ENCODE data around the gene ARMCX6. TPM values are rescaled to one million over a fixed set of nuclear protein-coding genes. Genes with fewer than 3 reads are reported as not detected.
"Not testable (repeated sequence)": the region's sequence is repeated elsewhere in the genome, so short reads cannot be mapped to it uniquely, and the experiment has no call there.

The ARMCX6 gene
- total and polyA plus RNA-seq, 12 donors, result 11.1 to 43.1 (median 33.0) TPM

DNA sequence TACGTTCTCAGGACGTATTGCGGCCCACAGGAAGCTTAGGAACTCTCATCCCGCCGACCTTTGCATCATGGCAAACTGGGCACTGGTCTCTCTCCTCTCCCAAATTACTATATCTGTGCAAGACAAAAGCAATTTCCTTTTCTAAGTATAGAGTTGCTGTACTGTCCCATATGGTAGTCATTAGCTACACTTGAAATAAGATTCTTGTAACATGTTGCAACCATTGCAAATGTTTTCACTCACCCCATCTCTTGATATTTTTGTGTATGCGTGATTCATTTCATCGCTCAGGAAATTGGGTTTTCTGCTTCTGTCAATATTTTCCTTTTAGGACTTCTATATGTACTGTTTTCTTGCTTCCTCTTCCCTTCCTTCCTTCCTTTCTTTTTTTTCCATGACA is 15.7 kb downstream of the ARMCX6 start:
- ATAC-seq (no peak), DNase-seq (no peak)
- Histone ChIP-seq H3K27me3 (peaks cover 0 to 18% (median 0%) of the 10 kb centered on the region in 7 donors), H3K4me3 (no peak overlapping the region), H3K9me3 (no peaks in the 10 kb centered on the region), H3K36me3 (no peaks in the 10 kb centered on the region), H3K4me1 (no peaks in the 10 kb centered on the region), H3K27ac (no peak overlapping the region)
- TF ChIP-seq, protein P1, sequence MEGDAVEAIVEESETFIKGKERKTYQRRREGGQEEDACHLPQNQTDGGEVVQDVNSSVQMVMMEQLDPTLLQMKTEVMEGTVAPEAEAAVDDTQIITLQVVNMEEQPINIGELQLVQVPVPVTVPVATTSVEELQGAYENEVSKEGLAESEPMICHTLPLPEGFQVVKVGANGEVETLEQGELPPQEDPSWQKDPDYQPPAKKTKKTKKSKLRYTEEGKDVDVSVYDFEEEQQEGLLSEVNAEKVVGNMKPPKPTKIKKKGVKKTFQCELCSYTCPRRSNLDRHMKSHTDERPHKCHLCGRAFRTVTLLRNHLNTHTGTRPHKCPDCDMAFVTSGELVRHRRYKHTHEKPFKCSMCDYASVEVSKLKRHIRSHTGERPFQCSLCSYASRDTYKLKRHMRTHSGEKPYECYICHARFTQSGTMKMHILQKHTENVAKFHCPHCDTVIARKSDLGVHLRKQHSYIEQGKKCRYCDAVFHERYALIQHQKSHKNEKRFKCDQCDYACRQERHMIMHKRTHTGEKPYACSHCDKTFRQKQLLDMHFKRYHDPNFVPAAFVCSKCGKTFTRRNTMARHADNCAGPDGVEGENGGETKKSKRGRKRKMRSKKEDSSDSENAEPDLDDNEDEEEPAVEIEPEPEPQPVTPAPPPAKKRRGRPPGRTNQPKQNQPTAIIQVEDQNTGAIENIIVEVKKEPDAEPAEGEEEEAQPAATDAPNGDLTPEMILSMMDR (IDR thresholded peaks at IDR 0.05), result no peak
- intact Hi-C loops (cut with DNase I), result loop anchor here in 1 of 10 donors (10.0 kb wide), 1 partner anchor 1753 kb away; the partner anchor contains the start of gene TCEAL9
- WGBS, 2 donors, result 65 to 76% methylated on average over 2 to 4 of the region's 7 CpGs

DNA sequence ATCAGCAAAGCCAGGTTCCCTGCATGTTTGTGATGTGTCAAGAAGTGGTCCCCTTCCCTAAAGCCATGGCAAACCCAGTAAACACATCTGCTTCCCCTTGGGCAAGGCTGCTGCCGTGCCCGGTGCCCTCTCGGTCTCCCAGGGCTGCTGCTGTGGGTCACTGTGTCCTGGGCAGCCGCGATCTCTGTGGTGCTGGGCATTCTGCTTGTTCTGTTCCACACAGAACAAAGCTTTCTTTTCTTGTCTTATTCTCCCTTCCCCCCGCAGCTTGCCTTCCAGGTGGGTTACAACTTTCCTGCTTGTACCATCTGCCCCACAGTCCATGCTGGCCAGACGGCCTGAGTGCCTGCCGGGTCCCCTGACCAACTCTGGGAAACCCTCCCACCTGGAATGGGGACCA is 18.2 kb downstream of the ARMCX6 start:
- H3K27me3 ChIP-seq, result peaks cover 0 to 24% (median 0%) of the 10 kb centered on the region in 7 donors
- not testable (repeated sequence) for H3K4me1 ChIP-seq, H3K36me3 ChIP-seq, H3K9me3 ChIP-seq, H3K4me3 ChIP-seq, H3K27ac ChIP-seq, DNase-seq
- 92 to 97% methylated on average over 2 to 5 of the region's 8 CpGs for WGBS, 2 donors
- peak in 2 of 8 donors; percentile 32 to 41 for ATAC-seq
- intact Hi-C loops (cut with DNase I), result loop anchor here (5.0 to 10.0 kb wide), 5 partner anchors 158 to 485 kb away; no protein-coding TSS in a partner anchor

DNA sequence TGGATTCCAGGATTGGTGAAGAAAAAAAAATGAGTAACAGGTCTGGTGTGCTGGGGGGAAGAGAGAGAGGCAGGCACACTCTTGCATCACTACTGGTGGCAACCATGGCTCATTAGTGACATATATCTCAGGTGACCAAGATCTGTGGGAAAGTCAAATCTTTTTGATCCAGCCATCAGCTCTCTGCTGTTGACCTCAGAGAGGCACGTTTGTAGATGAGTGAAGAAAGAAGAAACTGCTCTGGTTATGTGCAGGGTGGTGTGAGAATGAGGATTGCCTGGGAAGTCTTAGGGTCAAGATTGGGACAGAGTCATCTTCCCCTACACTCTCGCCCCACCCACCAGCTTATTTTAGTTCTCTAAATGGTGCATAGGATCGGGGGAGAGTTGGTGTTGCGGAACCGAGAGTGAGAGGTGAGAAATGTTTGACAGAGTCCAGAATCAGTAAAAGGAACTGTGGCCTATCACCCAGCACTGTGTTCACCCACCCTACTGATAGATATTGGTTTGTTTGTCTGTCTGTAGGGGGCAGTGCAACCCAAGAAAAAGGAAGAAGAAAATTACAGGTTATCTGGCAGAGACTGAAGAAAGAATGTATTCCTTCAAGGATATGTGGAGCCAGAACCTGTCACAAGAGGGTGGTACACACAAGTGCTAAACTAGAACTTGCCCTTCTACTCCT is 21.9 kb downstream of the ARMCX6 start:
- peak in 7 of 8 donors; percentile 46 to 73 (median 63) for ATAC-seq
- H3K9me3 ChIP-seq, result no peaks in the 10 kb centered on the region
- DNase-seq, result peak in 1 of 2 donors; percentile 49
- intact Hi-C loops (cut with DNase I), result loop anchor here (5.0 to 10.0 kb wide), 5 partner anchors 161 to 489 kb away; no protein-coding TSS in a partner anchor
- TF ChIP-seq, protein P1 (IDR thresholded peaks at IDR 0.05), result peak; percentile 25 to 68 (median 57)
- 5 to 6% methylated on average over 5 of the region's 5 CpGs for WGBS, 2 donors
- no peak overlapping the region for H3K4me3 ChIP-seq
- no peaks in the 10 kb centered on the region for H3K4me1 ChIP-seq
- H3K27me3 ChIP-seq, result peaks cover 0 to 28% (median 0%) of the 10 kb centered on the region in 7 donors
- H3K27ac ChIP-seq, result no peak overlapping the region
- H3K36me3 ChIP-seq, result no peaks in the 10 kb centered on the region

Other genes starting within 250 kb of the ARMCX6 start
- 1 to 10 TPM in 7 of 10 donors, under 1 TPM in 3; 0.47 to 7.0 (median 1.6) TPM for gene BTK, start 231.8 kb downstream of the ARMCX6 start, total RNA-seq
- 1 to 10 TPM; 1.2 to 1.6 TPM for gene BTK, start 231.8 kb downstream of the ARMCX6 start, polyA plus RNA-seq
- 10 to 100 TPM; 30.8 to 98.9 (median 53.9) TPM for gene RPL36A, start 227.0 kb downstream of the ARMCX6 start, total RNA-seq
- gene RPL36A, start 227.0 kb downstream of the ARMCX6 start, polyA plus RNA-seq, result 1,000 to 10,000 TPM; 1,515 to 2,119 TPM
- gene GLA, start 210.1 kb downstream of the ARMCX6 start, total RNA-seq, result 10 to 100 TPM in 3 of 10 donors, 1 to 10 TPM in 7; 6.0 to 22.3 (median 8.6) TPM
- 10 to 100 TPM; 20.7 to 33.9 TPM for gene GLA, start 210.1 kb downstream of the ARMCX6 start, polyA plus RNA-seq
- 10 to 100 TPM; 49.2 to 74.9 (median 60.8) TPM for gene HNRNPH2, start 209.8 kb downstream of the ARMCX6 start, total RNA-seq
- gene HNRNPH2, start 209.8 kb downstream of the ARMCX6 start, polyA plus RNA-seq, result 10 to 100 TPM; 30.7 to 50.0 TPM
- gene ARMCX4, start 132.5 kb downstream of the ARMCX6 start, total RNA-seq, result 1 to 10 TPM; 3.5 to 8.8 (median 5.5) TPM
- gene ARMCX4, start 132.5 kb downstream of the ARMCX6 start, polyA plus RNA-seq, result 10 to 100 TPM in 1 of 2 donors, 1 to 10 TPM in 1; 4.6 to 21.9 TPM
- 10 to 100 TPM; 33.3 to 51.9 (median 37.7) TPM for gene ARMCX1, start 67.5 kb downstream of the ARMCX6 start, total RNA-seq
- 10 to 100 TPM; 13.7 to 16.1 TPM for gene ARMCX1, start 67.5 kb downstream of the ARMCX6 start, polyA plus RNA-seq
- gene ARMCX3, start 5.2 kb upstream of the ARMCX6 start, total RNA-seq, result 10 to 100 TPM; 54.6 to 81.2 (median 62.7) TPM
- 10 to 100 TPM; 32.6 to 33.2 TPM for gene ARMCX3, start 5.2 kb upstream of the ARMCX6 start, polyA plus RNA-seq
- 10 to 100 TPM; 21.9 to 52.6 (median 37.8) TPM for gene ARMCX2, start 41.9 kb upstream of the ARMCX6 start, total RNA-seq
- 10 to 100 TPM; 12.4 to 19.1 TPM for gene ARMCX2, start 41.9 kb upstream of the ARMCX6 start, polyA plus RNA-seq